GM21576 (cell line): ENCODE measurements around the gene KDM6A.
"Not testable (repeated sequence)": the region's sequence is repeated elsewhere in the genome, so short reads cannot be mapped to it uniquely, and the experiment has no call there.

Source experiments
- ATAC-seq: cut with Tn5 transposase; IDR thresholded peaks from one replicate; pipeline ENCODE4 v1.9.1; 2021; ENCODE audit warnings: mild to moderate bottlenecking, moderate library complexity; ENCODE audit not compliant: unreplicated experiment

KDM6A gene

GRCh38 chrX:45001048-45001447, 128.1 kb downstream of the KDM6A start:
- no peak for ATAC-seq

GRCh38 chrX:45003085-45003484, 130.1 kb downstream of the KDM6A start:
- no peak for ATAC-seq

GRCh38 chrX:45006002-45006800, 133.2 kb downstream of the KDM6A start:
- no peak for ATAC-seq

- ATAC-seq, result peak; percentile 97
These were observed 134.6 kb downstream of the KDM6A start for GRCh38 chrX:45007598-45007997.

GRCh38 chrX:45009371-45010000, 136.5 kb downstream of the KDM6A start:
- no peak for ATAC-seq

- no peak for ATAC-seq
These were observed 138.1 kb downstream of the KDM6A start for GRCh38 chrX:45011131-45011530.

- no peak for ATAC-seq
These were observed 138.6 kb downstream of the KDM6A start for GRCh38 chrX:45011597-45011996.

- no peak for ATAC-seq
These were observed 145.0 kb downstream of the KDM6A start for GRCh38 chrX:45017946-45018345.

- no peak for ATAC-seq
These were observed 149.2 kb downstream of the KDM6A start for GRCh38 chrX:45022150-45022549.

GRCh38 chrX:45024501-45024900, 151.5 kb downstream of the KDM6A start:
- no peak for ATAC-seq

- no peak for ATAC-seq
These were observed 153.0 kb downstream of the KDM6A start for GRCh38 chrX:45026036-45026435.

GRCh38 chrX:45031830-45032378, 158.9 kb downstream of the KDM6A start:
- ATAC-seq, result no peak

- no peak for ATAC-seq
These were observed 162.1 kb downstream of the KDM6A start for GRCh38 chrX:45035071-45035470.

- ATAC-seq, result no peak
These were observed 163.2 kb downstream of the KDM6A start for GRCh38 chrX:45036161-45036560.

- ATAC-seq, result not testable (repeated sequence)
These were observed 167.1 kb downstream of the KDM6A start for GRCh38 chrX:45040137-45040536.

- no peak for ATAC-seq
These were observed 173.4 kb downstream of the KDM6A start for GRCh38 chrX:45046417-45046816.

GRCh38 chrX:45050558-45050957, 177.6 kb downstream of the KDM6A start:
- no peak for ATAC-seq

- ATAC-seq, result no peak
These were observed 183.6 kb downstream of the KDM6A start for GRCh38 chrX:45056428-45057145.

- ATAC-seq, result not testable (repeated sequence)
These were observed 186.9 kb downstream of the KDM6A start for GRCh38 chrX:45059906-45060305.

GRCh38 chrX:45063319-45064095, 190.5 kb downstream of the KDM6A start:
- ATAC-seq, result no peak

- ATAC-seq, result no peak
These were observed 195.6 kb downstream of the KDM6A start for GRCh38 chrX:45068569-45068968.
